GM04504 (cell line): ENCODE measurements around the gene CIBAR2.

Source experiments
- DNase-seq: peaks from one replicate; pipeline ENCODE4 v3.0.0-alpha.2; 2012; ENCODE audit warnings: low read depth

Gene CIBAR2

GRCh38 chr16:85103114-85104079 is 8.9 kb downstream of the CIBAR2 start:
- no peak for DNase-seq

- DNase-seq: no peak
These were observed 10.2 kb downstream of the CIBAR2 start for GRCh38 chr16:85101956-85102630.

- DNase-seq: no peak
These were observed 12.0 kb downstream of the CIBAR2 start for GRCh38 chr16:85100265-85100664.

- DNase-seq: no peak
These were observed 13.7 kb downstream of the CIBAR2 start for GRCh38 chr16:85098565-85098964.

GRCh38 chr16:85096921-85097320 is 15.4 kb downstream of the CIBAR2 start:
- no peak for DNase-seq

GRCh38 chr16:85094812-85095211 is 17.5 kb downstream of the CIBAR2 start:
- no peak for DNase-seq

GRCh38 chr16:85094176-85094805 is 18.0 kb downstream of the CIBAR2 start:
- DNase-seq: no peak

- DNase-seq: no peak
These were observed 18.6 kb downstream of the CIBAR2 start for GRCh38 chr16:85093705-85094104.

- no peak for DNase-seq
These were observed 19.4 kb downstream of the CIBAR2 start for GRCh38 chr16:85092851-85093250.

GRCh38 chr16:85092309-85092708 is 20.0 kb downstream of the CIBAR2 start:
- no peak for DNase-seq

- DNase-seq: no peak
These were observed 20.8 kb downstream of the CIBAR2 start for GRCh38 chr16:85091522-85091910.

- DNase-seq: no peak
These were observed 21.3 kb downstream of the CIBAR2 start for GRCh38 chr16:85090873-85091521.

- no peak for DNase-seq
These were observed 22.1 kb downstream of the CIBAR2 start for GRCh38 chr16:85090181-85090580.

GRCh38 chr16:85089525-85089924 is 22.7 kb downstream of the CIBAR2 start:
- no peak for DNase-seq

- no peak for DNase-seq
These were observed 23.6 kb downstream of the CIBAR2 start for GRCh38 chr16:85088570-85089199.

GRCh38 chr16:85087899-85088569 is 24.2 kb downstream of the CIBAR2 start:
- DNase-seq: no peak

GRCh38 chr16:85086347-85087291 is 25.7 kb downstream of the CIBAR2 start:
- peak; percentile 43 for DNase-seq

GRCh38 chr16:85085721-85086120 is 26.6 kb downstream of the CIBAR2 start:
- DNase-seq: no peak

- DNase-seq: no peak
These were observed 27.3 kb downstream of the CIBAR2 start for GRCh38 chr16:85084841-85085510.
